Measurements from ENCODE around the gene DHH. TPM values are rescaled to one million over a fixed set of nuclear protein-coding genes. Genes with fewer than 3 reads are reported as not detected.
A peak's percentile ranks its signal among the peaks of the same experiment; 100 is the strongest.

The DHH gene
- total and polyA plus RNA-seq, 9 of the 15 experiments (the other 6 are each of a cell fraction or from before 2014, with no cell fraction given): 0.07 to 2.6 (median 0.54) TPM

DNA sequence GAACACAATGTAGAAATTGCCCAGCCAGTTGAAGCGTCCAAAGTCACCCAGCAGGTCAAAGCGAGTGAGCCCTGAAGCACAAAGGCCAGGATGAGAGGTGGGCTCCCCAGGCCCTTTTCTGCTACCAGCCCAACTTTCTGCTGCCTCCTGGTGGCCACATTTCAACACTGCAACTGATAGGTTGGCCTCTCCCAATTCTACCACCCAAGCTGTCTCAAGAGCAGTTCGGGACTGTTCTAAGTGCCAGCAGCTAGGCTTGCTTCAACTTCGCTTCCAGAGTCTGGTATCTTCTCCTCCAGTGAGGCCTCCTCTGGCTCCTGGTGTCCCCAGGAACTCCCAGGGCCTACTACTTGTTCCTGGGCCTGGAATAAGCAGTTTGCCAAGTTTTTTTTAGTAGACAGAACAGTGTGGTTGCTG lies 3.4 kb upstream of the DHH start (continued):
- TF ChIP-seq, protein P1, sequence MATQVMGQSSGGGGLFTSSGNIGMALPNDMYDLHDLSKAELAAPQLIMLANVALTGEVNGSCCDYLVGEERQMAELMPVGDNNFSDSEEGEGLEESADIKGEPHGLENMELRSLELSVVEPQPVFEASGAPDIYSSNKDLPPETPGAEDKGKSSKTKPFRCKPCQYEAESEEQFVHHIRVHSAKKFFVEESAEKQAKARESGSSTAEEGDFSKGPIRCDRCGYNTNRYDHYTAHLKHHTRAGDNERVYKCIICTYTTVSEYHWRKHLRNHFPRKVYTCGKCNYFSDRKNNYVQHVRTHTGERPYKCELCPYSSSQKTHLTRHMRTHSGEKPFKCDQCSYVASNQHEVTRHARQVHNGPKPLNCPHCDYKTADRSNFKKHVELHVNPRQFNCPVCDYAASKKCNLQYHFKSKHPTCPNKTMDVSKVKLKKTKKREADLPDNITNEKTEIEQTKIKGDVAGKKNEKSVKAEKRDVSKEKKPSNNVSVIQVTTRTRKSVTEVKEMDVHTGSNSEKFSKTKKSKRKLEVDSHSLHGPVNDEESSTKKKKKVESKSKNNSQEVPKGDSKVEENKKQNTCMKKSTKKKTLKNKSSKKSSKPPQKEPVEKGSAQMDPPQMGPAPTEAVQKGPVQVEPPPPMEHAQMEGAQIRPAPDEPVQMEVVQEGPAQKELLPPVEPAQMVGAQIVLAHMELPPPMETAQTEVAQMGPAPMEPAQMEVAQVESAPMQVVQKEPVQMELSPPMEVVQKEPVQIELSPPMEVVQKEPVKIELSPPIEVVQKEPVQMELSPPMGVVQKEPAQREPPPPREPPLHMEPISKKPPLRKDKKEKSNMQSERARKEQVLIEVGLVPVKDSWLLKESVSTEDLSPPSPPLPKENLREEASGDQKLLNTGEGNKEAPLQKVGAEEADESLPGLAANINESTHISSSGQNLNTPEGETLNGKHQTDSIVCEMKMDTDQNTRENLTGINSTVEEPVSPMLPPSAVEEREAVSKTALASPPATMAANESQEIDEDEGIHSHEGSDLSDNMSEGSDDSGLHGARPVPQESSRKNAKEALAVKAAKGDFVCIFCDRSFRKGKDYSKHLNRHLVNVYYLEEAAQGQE (IDR thresholded peaks at IDR 0.05; ENCODE audit: borderline replicate concordance): peak; percentile 80
- TF ChIP-seq, protein P1 (CRISPR knock-in tag; IDR thresholded peaks at IDR 0.05; ENCODE audit: low read depth): no peak
- TF ChIP-seq PHF20 (IDR thresholded peaks at IDR 0.05; ENCODE audit: partially characterized antibody): no peak
